Measurements from ENCODE around the gene FBXW8. TPM values are rescaled to one million over a fixed set of nuclear protein-coding genes. Genes with fewer than 3 reads are reported as not detected.

FBXW8 gene
- total RNA-seq, 3 donors from 2014 or later (not counting 1 experiment from before 2014, with no cell fraction given), result 11.5 to 16.0 (median 13.5) TPM

- Histone ChIP-seq H3K9me3 (ENCODE audit: control insufficient read depth, insufficient read depth, low read length) (peaks cover 3% of the 10 kb centered on the region), H3K36me3 (ENCODE audit: control insufficient read depth, insufficient read depth, low read length) (no peaks in the 10 kb centered on the region), H3K4me3 (ENCODE audit: low read length) (no peak overlapping the region), H3K27me3 (ENCODE audit: control insufficient read depth, insufficient read depth, low read length) (peaks cover 50% of the 10 kb centered on the region), H3K4me1 (ENCODE audit: control insufficient read depth, insufficient read depth, low read length) (peaks cover 31% of the 10 kb centered on the region), H3K27ac (ENCODE audit: low read length) (no peak overlapping the region)
- Mint-ChIP-seq H3K27ac (no peak overlapping the region), H3K9me3 (no peaks in the 10 kb centered on the region), H3K36me3 (no peaks in the 10 kb centered on the region), H3K27me3 (ENCODE audit: low read depth in 2 of 2) (peaks cover 67 to 81% of the 10 kb centered on the region in 2 donors), H3K4me1 (peaks cover 18 to 25% of the 10 kb centered on the region in 2 donors), H3K4me3 (peak overlapping the region; percentile 59)
- no peak for TF ChIP-seq CTCF (IDR thresholded peaks at IDR 0.05)
- 2% methylated on average over 55 of the region's 55 CpGs for WGBS (ENCODE audit: insufficient coverage)
- intact Hi-C loops (cut with micrococcal nuclease), result no loop called here
- ATAC-seq (no peak), DNase-seq (no peak)
These were observed 31.9 kb upstream of the FBXW8 start for GRCh38 chr12:116878567-116879508.

- H3K27me3 Mint-ChIP-seq (ENCODE audit: low read depth in 2 of 2), result peaks cover 66 to 83% of the 10 kb centered on the region in 2 donors
- Histone ChIP-seq H3K4me1 (ENCODE audit: control insufficient read depth, insufficient read depth, low read length) (peaks cover 31% of the 10 kb centered on the region), H3K27me3 (ENCODE audit: control insufficient read depth, insufficient read depth, low read length) (peaks cover 48% of the 10 kb centered on the region), H3K27ac (ENCODE audit: low read length) (no peak overlapping the region), H3K36me3 (ENCODE audit: control insufficient read depth, insufficient read depth, low read length) (no peaks in the 10 kb centered on the region), H3K9me3 (ENCODE audit: control insufficient read depth, insufficient read depth, low read length) (peaks cover 2% of the 10 kb centered on the region), H3K4me3 (ENCODE audit: low read length) (no peak overlapping the region)
- intact Hi-C loops (cut with micrococcal nuclease), result no loop called here
- ATAC-seq (no peak), DNase-seq (no peak)
- H3K36me3 Mint-ChIP-seq, result no peaks in the 10 kb centered on the region
- H3K4me1 Mint-ChIP-seq, result peaks cover 18 to 25% of the 10 kb centered on the region in 2 donors
- no peak for TF ChIP-seq CTCF (IDR thresholded peaks at IDR 0.05)
- H3K4me3 Mint-ChIP-seq, result peak overlapping the region; percentile 29
- 2% methylated on average over 52 of the region's 52 CpGs for WGBS (ENCODE audit: insufficient coverage)
- H3K27ac Mint-ChIP-seq, result no peak overlapping the region
- no peaks in the 10 kb centered on the region for H3K9me3 Mint-ChIP-seq
These were observed 31.1 kb upstream of the FBXW8 start for GRCh38 chr12:116879509-116880212.

- no peaks in the 10 kb centered on the region for H3K36me3 ChIP-seq (ENCODE audit: control insufficient read depth, insufficient read depth, low read length)
- peaks cover 46% of the 10 kb centered on the region for H3K27me3 ChIP-seq (ENCODE audit: control insufficient read depth, insufficient read depth, low read length)
- H3K27ac Mint-ChIP-seq, result no peak overlapping the region
- H3K4me1 Mint-ChIP-seq, result peaks cover 18 to 25% of the 10 kb centered on the region in 2 donors
- H3K27ac ChIP-seq (ENCODE audit: low read length), result no peak overlapping the region
- H3K27me3 Mint-ChIP-seq (ENCODE audit: low read depth in 2 of 2), result peaks cover 69 to 85% of the 10 kb centered on the region in 2 donors
- peaks cover 31% of the 10 kb centered on the region for H3K4me1 ChIP-seq (ENCODE audit: control insufficient read depth, insufficient read depth, low read length)
- ATAC-seq, result no peak
- no peaks in the 10 kb centered on the region for H3K36me3 Mint-ChIP-seq
- peak overlapping the region; percentile 55 for H3K4me3 Mint-ChIP-seq
- no peak for DNase-seq
- TF ChIP-seq CTCF (IDR thresholded peaks at IDR 0.05), result no peak
- intact Hi-C loops (cut with micrococcal nuclease), result no loop called here
- H3K4me3 ChIP-seq (ENCODE audit: low read length), result peak overlapping the region; percentile 12
- H3K9me3 Mint-ChIP-seq, result no peaks in the 10 kb centered on the region
- H3K9me3 ChIP-seq (ENCODE audit: control insufficient read depth, insufficient read depth, low read length), result no peaks in the 10 kb centered on the region
- 10% methylated on average over 18 of the region's 21 CpGs for WGBS (ENCODE audit: insufficient coverage)
These were observed 30.4 kb upstream of the FBXW8 start for GRCh38 chr12:116880213-116880816.
